Neural progenitor cell (in vitro differentiated cells): ENCODE measurements around the gene SOSTDC1. TPM values are rescaled to one million over a fixed set of nuclear protein-coding genes. Genes with fewer than 3 reads are reported as not detected.
A peak's percentile ranks its signal among the peaks of the same experiment; 100 is the strongest.

Experiments
- DNase-seq: peaks from one replicate; pipeline ENCODE4 v3.0.0-alpha.2; 2016; ENCODE audit warnings: low spot score
- H2AFZ ChIP-seq: fragments of 200-600 bp; sonication (generic); replicated peaks from 2 replicates; pipeline ENCODE4 v1.6.1; 2016; ENCODE audit warnings: antibody characterized with exemption
- H3F3A ChIP-seq: fragments of 200-600 bp; sonication (generic); 2 replicates; pipeline ENCODE4 v1.6.1; 2016; ENCODE audit warnings: antibody characterized with exemption, low read depth
- H3K27ac ChIP-seq: fragments of 200-600 bp; sonication (generic); 2 replicates; pipeline ENCODE4 v1.5.1; 2016; ENCODE audit warnings: mild to moderate bottlenecking
- H3K27me3 ChIP-seq: fragments of 200-600 bp; sonication (generic); 2 replicates; pipeline ENCODE4 v1.6.1; 2016; ENCODE audit warnings: mild to moderate bottlenecking, moderate library complexity
- H3K36me3 ChIP-seq: fragments of 200-600 bp; sonication (generic); 2 replicates; pipeline ENCODE4 v1.5.1; 2016
- H3K4me1 ChIP-seq: fragments of 200-600 bp; sonication (generic); 2 replicates; pipeline ENCODE4 v1.6.1; 2016; ENCODE audit warnings: mixed run types
- H3K4me2 ChIP-seq: fragments of 200-600 bp; sonication (generic); 2 replicates; pipeline ENCODE4 v1.6.1; 2016
- H3K4me3 ChIP-seq: fragments of 200-600 bp; sonication (generic); 2 replicates; pipeline ENCODE4 v1.5.1; 2016
- H3K79me2 ChIP-seq: fragments of 200-600 bp; sonication (generic); 2 replicates; pipeline ENCODE4 v1.6.1; 2016; ENCODE audit warnings: low read depth
- H3K9ac ChIP-seq: fragments of 200-600 bp; sonication (generic); 2 replicates; pipeline ENCODE4 v1.6.1; 2016
- H3K9me3 ChIP-seq: fragments of 200-600 bp; sonication (generic); 2 replicates; pipeline ENCODE4 v1.5.1; 2016; ENCODE audit warnings: low read depth
- H4K20me1 ChIP-seq: fragments of 200-600 bp; sonication (generic); 2 replicates; pipeline ENCODE4 v1.6.1; 2016; ENCODE audit warnings: low read depth
- H3K27ac Mint-ChIP-seq: 3 replicates; pipeline ENCODE4 v1.8.0; 2021; ENCODE audit warnings: mixed read lengths
- H3K27me3 Mint-ChIP-seq: 2 replicates; pipeline ENCODE4 v1.8.0; 2022; ENCODE audit warnings: low read depth, mild to moderate bottlenecking, inconsistent platforms, moderate library complexity, mixed read lengths; ENCODE audit not compliant: insufficient read depth
- H3K36me3 Mint-ChIP-seq: 3 replicates; pipeline ENCODE4 v1.8.0; 2021; ENCODE audit warnings: mixed read lengths
- H3K4me1 Mint-ChIP-seq: 3 replicates; pipeline ENCODE4 v1.8.0; 2021; ENCODE audit warnings: mixed read lengths
- H3K4me3 Mint-ChIP-seq: 3 replicates; pipeline ENCODE4 v1.8.0; 2021; ENCODE audit warnings: mild to moderate bottlenecking, moderate library complexity, mixed read lengths
- H3K9me3 Mint-ChIP-seq: 3 replicates; pipeline ENCODE4 v1.8.0; 2020; ENCODE audit warnings: mixed read lengths
- EZH2 ChIP-seq: fragments of 200-600 bp; sonication (generic); IDR thresholded peaks from 2 replicates; pipeline ENCODE4 v1.6.1; 2017; ENCODE audit warnings: antibody characterized with exemption, mild to moderate bottlenecking, moderate library complexity
- EZH2phosphoT487 ChIP-seq: fragments of 200-600 bp; sonication (generic); IDR thresholded peaks from 2 replicates; pipeline ENCODE4 v1.6.1; 2017; ENCODE audit warnings: antibody characterized with exemption
- total RNA-seq: library from RNA; depleted of rRNA; stranded (reverse); fragments of >200 nt; gene quantifications from 2 replicates; pipeline ENCODE4 v1.2.3, GENCODE V29; 2015; ENCODE audit warnings: low replicate concordance
- TF ChIP-seq, protein P1 (sequence below): fragments of 200-600 bp; sonication (generic); IDR thresholded peaks from 2 replicates; pipeline ENCODE4 v1.5.1; 2017; ENCODE audit warnings: antibody characterized with exemption, mild to moderate bottlenecking

SOSTDC1 gene
- total RNA-seq, 1 donor from 2014 or later: 1.9 TPM

DNA sequence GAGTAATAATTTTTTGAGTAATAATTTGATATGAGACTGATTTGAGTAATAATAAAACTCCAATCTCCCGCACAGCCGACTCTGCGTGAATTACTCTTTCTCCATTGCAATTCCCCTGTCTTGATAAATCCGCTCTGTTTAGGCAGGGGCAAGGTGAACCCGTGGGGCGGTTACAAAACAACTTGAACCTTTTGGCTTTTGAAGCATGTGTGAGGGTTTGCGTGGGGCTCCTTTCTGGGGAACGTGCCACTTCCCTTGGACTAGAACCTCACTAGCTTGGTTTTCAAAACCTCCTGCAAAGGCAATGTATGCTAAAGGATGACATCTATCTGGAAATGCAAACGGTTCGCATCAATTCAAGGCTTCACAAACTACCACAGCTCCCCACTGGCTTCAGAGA is 45.7 kb downstream of the SOSTDC1 start:
- no peak for DNase-seq
- Histone ChIP-seq H3K36me3 (no peaks in the 10 kb centered on the region), H3K79me2 (no peaks in the 10 kb centered on the region), H3K4me2 (peak overlapping the region; percentile 84), H3K9me3 (no peaks in the 10 kb centered on the region), H3K4me3 (peak overlapping the region; percentile 60), H4K20me1 (no peaks in the 10 kb centered on the region), H3K27ac (no peak overlapping the region), H3K27me3 (no peaks in the 10 kb centered on the region), H3F3A (peaks cover 19% of the 10 kb centered on the region), H2AFZ (peak overlapping the region; percentile 79), H3K4me1 (peaks cover 6% of the 10 kb centered on the region), H3K9ac (no peak overlapping the region)
- H3K36me3 Mint-ChIP-seq: no peaks in the 10 kb centered on the region
- peak overlapping the region; percentile 86 for H3K4me3 Mint-ChIP-seq
- H3K27me3 Mint-ChIP-seq: peaks cover 7% of the 10 kb centered on the region
- TF ChIP-seq EZH2 (no peak), EZH2phosphoT487 (no peak)
- TF ChIP-seq, protein P1, sequence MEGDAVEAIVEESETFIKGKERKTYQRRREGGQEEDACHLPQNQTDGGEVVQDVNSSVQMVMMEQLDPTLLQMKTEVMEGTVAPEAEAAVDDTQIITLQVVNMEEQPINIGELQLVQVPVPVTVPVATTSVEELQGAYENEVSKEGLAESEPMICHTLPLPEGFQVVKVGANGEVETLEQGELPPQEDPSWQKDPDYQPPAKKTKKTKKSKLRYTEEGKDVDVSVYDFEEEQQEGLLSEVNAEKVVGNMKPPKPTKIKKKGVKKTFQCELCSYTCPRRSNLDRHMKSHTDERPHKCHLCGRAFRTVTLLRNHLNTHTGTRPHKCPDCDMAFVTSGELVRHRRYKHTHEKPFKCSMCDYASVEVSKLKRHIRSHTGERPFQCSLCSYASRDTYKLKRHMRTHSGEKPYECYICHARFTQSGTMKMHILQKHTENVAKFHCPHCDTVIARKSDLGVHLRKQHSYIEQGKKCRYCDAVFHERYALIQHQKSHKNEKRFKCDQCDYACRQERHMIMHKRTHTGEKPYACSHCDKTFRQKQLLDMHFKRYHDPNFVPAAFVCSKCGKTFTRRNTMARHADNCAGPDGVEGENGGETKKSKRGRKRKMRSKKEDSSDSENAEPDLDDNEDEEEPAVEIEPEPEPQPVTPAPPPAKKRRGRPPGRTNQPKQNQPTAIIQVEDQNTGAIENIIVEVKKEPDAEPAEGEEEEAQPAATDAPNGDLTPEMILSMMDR: no peak
- H3K9me3 Mint-ChIP-seq: peaks cover 3% of the 10 kb centered on the region
- H3K4me1 Mint-ChIP-seq: peaks cover 26% of the 10 kb centered on the region
- H3K27ac Mint-ChIP-seq: no peak overlapping the region

DNA sequence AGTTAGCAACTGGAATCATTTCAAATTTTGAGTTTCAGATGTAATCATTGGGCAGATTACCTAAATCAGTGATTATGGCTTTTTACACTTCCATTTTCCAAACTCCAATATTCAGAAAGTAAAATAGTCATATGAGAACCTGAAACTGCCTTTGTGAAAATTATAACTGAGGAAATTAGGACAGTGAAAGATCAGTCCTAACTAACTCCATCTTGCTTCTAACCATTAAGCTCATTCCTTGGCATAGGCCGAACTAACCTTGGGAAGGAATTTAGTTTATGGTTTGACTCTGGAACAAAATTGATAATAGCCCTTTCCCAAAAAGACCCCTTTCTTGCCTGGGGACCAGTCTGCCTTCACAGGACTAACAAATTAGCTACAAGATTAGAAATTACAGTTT is 46.4 kb downstream of the SOSTDC1 start:
- DNase-seq: no peak
- Mint-ChIP-seq H3K27me3 (peaks cover 7% of the 10 kb centered on the region), H3K4me3 (no peak overlapping the region), H3K9me3 (peaks cover 3% of the 10 kb centered on the region), H3K4me1 (peaks cover 26% of the 10 kb centered on the region), H3K36me3 (no peaks in the 10 kb centered on the region), H3K27ac (no peak overlapping the region)
- H3K9ac ChIP-seq: no peak overlapping the region
- H3K4me3 ChIP-seq: no peak overlapping the region
- H3K27me3 ChIP-seq: no peaks in the 10 kb centered on the region
- H3K4me2 ChIP-seq: no peak overlapping the region
- H3F3A ChIP-seq: peaks cover 19% of the 10 kb centered on the region
- no peaks in the 10 kb centered on the region for H3K79me2 ChIP-seq
- TF ChIP-seq, protein P1: no peak
- TF ChIP-seq EZH2 (no peak), EZH2phosphoT487 (no peak)
- H2AFZ ChIP-seq: no peak overlapping the region
- peaks cover 6% of the 10 kb centered on the region for H3K4me1 ChIP-seq
- H4K20me1 ChIP-seq: no peaks in the 10 kb centered on the region
- H3K36me3 ChIP-seq: no peaks in the 10 kb centered on the region
- no peaks in the 10 kb centered on the region for H3K9me3 ChIP-seq
- no peak overlapping the region for H3K27ac ChIP-seq

DNA sequence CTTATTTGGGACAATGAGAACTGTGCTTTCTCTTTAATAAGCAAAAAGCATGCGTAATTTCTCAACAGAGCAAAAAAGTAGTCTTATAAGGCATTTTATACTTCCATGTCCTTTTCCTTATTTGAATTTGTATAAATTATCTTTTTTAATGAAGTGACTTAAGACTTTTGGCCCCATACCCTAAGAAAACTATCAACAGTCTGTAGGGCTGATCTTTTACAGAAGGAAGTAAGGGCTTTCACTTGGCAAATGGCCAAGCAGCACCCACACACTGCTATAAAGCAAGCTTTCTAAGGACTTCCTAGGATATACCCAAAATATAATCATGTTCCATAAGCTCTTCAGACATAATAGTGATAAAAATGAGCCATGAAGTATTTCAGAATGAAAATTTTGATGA is 47.6 kb downstream of the SOSTDC1 start:
- H3K4me3 Mint-ChIP-seq: no peak overlapping the region
- H3K9ac ChIP-seq: no peak overlapping the region
- peaks cover 7% of the 10 kb centered on the region for H3K27me3 Mint-ChIP-seq
- H3K27ac Mint-ChIP-seq: no peak overlapping the region
- no peaks in the 10 kb centered on the region for H3K36me3 ChIP-seq
- peaks cover 26% of the 10 kb centered on the region for H3K4me1 Mint-ChIP-seq
- H3K79me2 ChIP-seq: no peaks in the 10 kb centered on the region
- no peak overlapping the region for H3K4me2 ChIP-seq
- TF ChIP-seq, protein P1: no peak
- TF ChIP-seq EZH2: no peak
- TF ChIP-seq EZH2phosphoT487: no peak
- no peak overlapping the region for H3K4me3 ChIP-seq
- H3K27ac ChIP-seq: no peak overlapping the region
- H3K9me3 Mint-ChIP-seq: peaks cover 3% of the 10 kb centered on the region
- no peaks in the 10 kb centered on the region for H4K20me1 ChIP-seq
- peaks cover 19% of the 10 kb centered on the region for H3F3A ChIP-seq
- H3K36me3 Mint-ChIP-seq: no peaks in the 10 kb centered on the region
- no peaks in the 10 kb centered on the region for H3K9me3 ChIP-seq
- H3K27me3 ChIP-seq: no peaks in the 10 kb centered on the region
- DNase-seq: no peak
- peaks cover 6% of the 10 kb centered on the region for H3K4me1 ChIP-seq
- H2AFZ ChIP-seq: no peak overlapping the region
